ENCODE data around the gene ICA1. TPM values are rescaled to one million over a fixed set of nuclear protein-coding genes. Genes with fewer than 3 reads are reported as not detected.

ICA1 gene
- total RNA-seq, 1 donor from 2014 or later, result 37.1 TPM

DNA sequence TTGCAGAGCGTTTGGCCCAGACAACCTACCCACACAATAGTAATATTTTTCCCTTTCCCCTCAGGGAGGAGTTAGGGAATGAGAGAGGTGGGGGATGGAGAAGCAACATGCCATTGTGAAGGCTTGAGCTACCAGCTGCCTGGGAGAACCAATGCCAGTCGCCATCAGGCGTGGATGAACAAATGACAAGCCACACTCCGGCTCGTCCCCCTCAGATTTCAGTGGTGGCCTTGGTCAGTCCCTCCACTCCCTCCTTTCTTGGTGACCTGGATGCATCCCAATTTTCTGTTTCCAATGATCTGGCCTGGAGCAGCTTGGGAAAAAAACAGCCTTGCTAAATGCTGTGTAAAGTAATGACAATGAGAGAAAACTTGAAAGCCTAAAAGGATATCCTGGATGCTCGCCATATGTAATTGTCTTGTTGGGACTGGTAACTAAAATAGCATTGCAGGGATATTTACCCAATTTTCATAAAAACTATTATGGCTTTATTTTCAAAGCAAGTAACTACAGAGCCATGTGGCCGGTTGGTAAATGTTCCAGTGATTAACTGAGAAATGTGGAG, 110.7 kb downstream of the ICA1 start:
- intact Hi-C loops (cut with DNase I), result no loop called here
- no peak for ATAC-seq (ENCODE audit: poor library complexity)
- no peak for DNase-seq

DNA sequence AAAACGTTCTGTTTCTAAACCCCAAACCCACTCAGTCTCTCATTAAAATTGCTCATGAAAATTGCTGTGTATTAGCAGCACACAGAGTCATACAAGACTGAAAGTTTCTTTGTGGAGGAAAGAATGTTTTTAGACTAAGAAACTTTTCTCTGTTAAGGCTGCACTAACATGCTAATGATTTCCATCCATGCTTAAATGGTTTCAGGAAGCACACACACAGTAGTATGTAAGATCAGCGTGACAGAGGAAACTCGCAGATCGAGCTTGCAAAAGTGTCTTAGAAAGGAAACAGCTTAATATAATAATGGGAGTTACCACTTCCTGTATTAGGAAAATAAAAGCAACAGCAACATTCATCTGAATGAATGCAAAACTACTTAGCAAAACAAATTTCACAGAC, 112.7 kb downstream of the ICA1 start:
- DNase-seq (no peak), ATAC-seq (ENCODE audit: poor library complexity) (no peak)
- intact Hi-C loops (cut with DNase I), result no loop called here

DNA sequence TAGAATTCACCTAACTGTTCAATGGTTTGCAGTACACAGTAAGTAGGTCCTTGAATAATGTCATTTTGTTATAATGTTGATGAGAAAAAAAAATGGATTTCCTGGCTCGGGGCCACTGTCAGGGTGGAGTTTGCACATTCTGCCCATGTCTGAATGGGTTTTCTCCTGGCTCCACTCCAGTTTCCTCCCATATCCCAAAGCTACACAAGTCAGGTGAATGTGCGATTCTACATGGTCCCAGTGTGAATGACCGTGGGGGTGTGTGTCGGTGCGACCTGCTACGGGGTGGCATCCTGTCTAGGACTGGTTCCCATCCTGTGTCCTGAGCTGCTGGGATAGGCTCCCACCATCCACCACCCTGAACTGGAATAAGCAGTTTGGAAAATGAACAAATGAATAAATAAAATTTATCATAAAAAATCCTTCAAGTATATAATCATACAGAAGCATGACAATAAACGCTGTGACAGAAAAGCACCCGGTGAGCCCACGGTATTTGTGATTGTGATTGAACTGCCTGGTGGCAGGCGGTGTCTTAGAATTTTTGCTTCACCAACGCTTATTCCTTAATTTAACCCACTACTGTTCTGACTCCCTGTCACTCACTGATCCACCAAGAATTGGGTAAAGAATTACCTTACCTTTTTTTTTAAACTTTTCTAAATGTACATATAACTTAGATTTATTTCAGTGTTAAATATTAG, 114.1 kb downstream of the ICA1 start:
- no peak for DNase-seq
- intact Hi-C loops (cut with DNase I), result no loop called here
- ATAC-seq (ENCODE audit: poor library complexity), result peak; percentile 13

DNA sequence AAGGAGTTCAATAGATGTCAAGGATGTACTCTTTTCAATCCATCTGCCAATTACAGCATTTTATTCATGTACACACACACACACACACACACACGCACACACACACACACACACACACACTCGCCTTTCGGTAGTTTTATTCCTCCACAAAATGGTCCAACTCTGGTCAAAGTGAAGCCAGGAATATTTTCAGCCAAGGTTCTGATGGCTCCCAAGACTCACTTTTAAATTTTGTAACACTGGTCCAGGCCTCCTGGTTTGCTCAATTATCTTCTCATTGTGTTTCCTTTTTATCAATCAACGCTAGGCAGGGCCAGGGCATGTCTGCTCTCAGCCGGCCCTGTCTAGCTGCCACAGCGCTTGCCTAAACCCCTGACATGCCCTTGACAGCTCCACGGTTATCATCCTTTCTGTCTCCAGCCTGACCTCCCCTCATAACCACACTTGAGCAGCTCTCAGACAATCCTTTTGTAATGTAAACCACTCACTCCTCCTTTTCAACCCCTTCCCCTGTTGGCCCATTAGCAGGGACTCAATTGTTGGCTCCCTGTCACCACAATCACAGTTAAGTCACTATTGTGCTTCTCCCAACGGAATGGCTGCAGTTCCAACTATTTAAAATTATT, 115.1 kb downstream of the ICA1 start:
- intact Hi-C loops (cut with DNase I), result no loop called here
- ATAC-seq (ENCODE audit: poor library complexity) (peak; percentile 89), DNase-seq (peak; percentile 48)

DNA sequence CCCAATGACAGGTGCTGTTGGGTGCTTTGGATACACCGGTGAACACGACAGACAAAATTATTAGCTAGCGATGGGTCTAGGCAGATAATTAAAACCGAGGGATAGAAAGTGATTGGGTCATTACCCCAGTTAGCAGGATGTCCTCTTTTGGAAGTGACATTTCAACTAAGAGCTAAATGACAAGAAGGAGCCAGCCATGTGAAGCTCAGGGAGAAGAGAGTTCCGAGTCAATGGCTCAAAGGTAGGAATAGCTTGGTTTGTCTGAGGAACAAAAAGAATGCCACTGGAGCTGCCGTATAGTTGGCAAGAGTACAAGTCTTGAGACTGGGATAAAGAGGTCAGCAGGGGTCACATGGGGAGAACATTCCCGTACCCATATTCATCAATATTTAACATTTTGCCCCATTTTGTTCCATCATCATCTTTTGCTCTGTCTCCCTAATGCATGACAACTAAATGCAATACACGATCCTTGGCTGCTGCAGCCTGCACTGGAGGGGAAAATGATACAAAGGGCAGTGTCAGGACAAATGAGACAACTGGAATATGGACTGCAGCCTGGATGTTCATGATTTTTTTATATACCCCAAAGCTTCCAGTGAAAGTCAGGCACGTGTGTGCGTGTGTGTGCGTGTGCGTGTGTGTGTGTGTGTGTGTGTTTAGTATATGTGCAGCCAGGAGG, 115.7 kb downstream of the ICA1 start:
- DNase-seq, result no peak
- ATAC-seq (ENCODE audit: poor library complexity), result peak; percentile 12

DNA sequence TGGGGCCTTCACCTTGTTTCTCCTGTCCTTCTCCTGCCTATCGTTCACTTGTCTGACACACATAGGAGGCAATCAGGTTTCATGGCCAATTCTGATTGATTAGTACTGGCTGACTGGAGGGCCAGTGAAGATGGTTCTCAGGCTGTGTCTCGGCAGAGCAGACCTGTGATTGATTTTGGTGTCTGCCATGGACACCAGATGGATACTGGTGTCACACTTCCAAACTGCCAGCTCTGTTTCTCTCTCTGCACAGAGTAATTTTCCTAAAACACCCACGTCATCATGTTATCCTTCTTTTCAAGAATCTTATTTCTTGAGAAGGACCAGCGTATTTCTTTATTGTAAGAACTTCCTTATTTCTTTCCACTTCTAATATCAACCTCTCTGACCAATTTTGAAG, 117.1 kb downstream of the ICA1 start:
- no peak for ATAC-seq (ENCODE audit: poor library complexity)
- intact Hi-C loops (cut with DNase I), result no loop called here

More for the DNA sequence above, 115.7 kb downstream of the ICA1 start:
- intact Hi-C loops (cut with DNase I), result no loop called here

DNA sequence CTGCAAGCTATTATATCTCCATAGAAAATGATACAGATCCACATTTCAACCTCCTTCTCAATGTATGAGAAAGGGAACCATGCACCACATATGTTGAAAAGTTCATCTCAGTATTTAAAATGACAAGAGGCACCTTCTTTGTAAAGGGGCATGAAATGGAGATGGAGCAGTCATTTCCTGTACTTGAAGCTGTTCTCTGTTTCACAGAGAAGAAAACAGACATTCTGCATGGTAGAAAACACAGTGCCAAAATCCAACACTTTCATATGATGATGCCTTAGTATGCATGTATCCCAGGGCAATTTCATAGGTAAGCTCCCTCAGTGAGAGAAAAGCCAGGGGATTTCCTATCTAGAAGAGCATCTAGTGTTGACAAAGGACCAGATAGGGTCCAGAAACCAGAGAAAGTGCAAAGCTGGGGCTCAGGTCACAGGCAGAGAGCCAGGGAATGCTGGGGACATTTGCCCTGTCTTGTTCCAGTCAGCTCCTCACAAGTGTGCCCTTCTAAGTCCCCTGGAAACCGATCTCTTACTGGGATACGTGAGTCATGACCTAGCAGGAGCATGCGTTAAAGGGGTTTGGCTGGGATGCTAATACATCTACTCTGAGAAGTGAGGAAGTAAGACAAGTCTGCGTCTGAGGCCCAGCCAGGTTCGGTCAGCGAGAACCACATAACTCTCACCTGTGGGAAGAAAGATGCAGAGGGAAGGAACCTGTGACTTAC, 118.7 kb downstream of the ICA1 start:
- DNase-seq, result no peak
- ATAC-seq (ENCODE audit: poor library complexity), result no peak
- intact Hi-C loops (cut with DNase I), result no loop called here

More for the DNA sequence above, 117.1 kb downstream of the ICA1 start:
- DNase-seq, result no peak

DNA sequence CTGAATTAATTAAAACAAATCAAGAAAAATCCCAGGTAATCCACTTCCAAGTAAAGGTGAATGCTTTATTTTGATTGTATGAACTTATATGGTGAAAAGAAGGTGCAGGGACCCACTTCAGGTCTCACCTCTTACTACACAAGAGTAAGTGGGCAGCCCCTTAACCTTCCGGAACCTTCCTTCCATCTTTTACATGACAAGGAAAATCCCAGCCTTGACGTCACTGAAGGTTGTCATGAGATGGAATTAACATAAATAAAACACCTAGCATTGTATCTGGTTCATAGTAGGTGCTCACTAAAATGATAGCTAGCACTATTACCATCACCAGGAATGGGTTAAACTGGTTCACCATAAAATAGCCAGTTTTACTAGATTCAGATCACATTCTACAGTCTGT, 119.5 kb downstream of the ICA1 start:
- DNase-seq (no peak), ATAC-seq (ENCODE audit: poor library complexity) (no peak)
- intact Hi-C loops (cut with DNase I), result no loop called here

DNA sequence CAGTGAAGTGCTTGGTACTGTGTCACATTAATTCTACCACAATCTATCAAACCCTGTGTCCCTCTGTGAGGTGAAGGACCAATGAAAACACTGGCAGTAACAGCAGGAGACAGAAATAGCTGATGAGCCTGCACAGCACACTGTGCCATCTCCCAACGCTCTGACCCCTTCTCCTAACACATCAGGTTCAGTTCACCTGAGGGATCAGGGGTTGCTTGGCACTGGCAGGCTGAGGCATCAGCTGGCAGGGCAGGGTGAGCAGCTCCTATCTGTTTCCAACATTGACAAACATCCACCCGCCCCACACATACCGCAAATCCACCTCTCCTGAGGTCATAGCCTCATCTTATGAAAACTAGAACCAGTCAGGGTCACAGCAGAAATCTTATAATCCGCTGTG, 120.9 kb downstream of the ICA1 start:
- DNase-seq, result no peak
- intact Hi-C loops (cut with DNase I), result no loop called here
- no peak for ATAC-seq (ENCODE audit: poor library complexity)

DNA sequence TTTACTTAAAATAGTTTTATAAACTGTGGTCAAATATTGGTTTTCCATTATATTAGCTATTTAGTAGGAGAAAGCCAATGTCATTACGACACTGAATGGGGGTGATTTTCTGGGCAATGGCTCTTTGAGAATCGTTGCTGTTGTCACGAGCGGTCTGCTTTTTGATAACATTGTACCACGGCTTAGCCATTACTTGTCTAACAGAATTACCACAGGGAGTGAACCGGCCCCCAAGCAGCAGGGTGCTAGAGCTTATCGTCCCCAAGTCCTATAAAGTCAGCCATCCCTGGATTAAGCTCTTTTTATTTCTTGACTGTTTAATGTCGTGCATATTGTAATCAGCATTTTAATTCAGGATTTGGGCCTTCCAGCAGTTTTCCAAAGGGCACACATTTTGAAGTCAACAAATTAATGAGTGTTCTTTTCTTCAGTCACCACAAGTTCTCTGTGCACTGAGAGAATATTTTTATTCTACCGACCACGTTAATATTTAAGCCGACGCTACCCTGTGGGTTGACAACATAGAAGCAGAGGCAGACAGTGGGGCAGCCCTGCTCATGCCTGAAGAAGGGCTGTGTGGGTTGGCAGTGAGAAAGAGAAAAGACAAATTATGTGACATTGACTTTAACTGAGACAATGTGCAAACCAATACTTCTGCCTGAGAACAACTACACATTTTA, 125.8 kb downstream of the ICA1 start:
- DNase-seq (no peak), ATAC-seq (ENCODE audit: poor library complexity) (no peak)
- intact Hi-C loops (cut with DNase I), result no loop called here

DNA sequence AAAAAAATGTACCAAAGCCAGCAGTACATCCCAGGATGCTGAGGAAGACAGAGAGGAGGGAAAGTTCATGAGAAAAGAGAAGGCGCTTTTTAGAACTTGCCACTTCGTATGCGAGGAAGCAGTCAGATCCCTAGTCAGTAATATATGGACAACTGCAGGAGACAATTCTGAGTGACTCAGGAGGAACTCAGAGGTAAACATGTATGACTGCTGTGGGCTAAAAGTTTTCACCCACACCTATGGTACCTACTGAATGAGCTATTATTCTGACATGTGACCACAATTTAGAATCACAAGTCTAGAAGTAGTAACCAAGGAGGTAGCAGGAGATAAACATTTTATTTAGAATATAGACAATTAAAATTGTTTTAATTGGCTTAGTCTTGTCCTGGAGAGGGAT, 126.5 kb downstream of the ICA1 start:
- intact Hi-C loops (cut with DNase I), result no loop called here
- DNase-seq (no peak), ATAC-seq (ENCODE audit: poor library complexity) (no peak)

DNA sequence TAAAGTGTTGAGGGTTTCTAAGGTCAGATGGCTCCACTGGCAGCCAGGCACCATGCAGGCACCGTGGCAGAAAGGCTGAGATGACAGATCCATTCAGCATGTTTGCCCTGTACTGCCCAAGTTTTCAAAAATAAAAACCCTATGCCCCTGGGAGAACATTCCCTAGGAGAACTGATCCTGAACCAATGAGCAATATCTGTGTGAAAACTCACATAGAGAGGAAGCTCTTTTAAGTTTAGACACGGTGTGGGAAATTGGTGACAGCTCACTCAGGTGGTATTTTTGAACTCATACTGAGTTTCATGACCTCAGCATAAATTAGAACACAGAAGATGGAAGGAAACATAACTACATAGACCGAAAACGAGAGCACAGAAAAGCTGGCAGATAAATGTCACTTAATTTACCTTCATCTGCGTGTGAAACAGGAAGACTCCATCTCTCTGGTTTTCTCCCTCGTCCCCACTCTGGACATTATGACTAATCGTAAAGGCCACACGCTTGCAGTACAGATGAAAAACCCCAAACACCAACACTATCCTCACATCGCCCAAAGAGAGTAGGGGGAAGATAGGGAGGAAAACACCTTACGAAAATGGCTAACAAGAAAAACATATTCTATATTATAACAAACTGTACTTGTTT, 127.8 kb downstream of the ICA1 start:
- intact Hi-C loops (cut with DNase I), result no loop called here
- no peak for ATAC-seq (ENCODE audit: poor library complexity)

DNA sequence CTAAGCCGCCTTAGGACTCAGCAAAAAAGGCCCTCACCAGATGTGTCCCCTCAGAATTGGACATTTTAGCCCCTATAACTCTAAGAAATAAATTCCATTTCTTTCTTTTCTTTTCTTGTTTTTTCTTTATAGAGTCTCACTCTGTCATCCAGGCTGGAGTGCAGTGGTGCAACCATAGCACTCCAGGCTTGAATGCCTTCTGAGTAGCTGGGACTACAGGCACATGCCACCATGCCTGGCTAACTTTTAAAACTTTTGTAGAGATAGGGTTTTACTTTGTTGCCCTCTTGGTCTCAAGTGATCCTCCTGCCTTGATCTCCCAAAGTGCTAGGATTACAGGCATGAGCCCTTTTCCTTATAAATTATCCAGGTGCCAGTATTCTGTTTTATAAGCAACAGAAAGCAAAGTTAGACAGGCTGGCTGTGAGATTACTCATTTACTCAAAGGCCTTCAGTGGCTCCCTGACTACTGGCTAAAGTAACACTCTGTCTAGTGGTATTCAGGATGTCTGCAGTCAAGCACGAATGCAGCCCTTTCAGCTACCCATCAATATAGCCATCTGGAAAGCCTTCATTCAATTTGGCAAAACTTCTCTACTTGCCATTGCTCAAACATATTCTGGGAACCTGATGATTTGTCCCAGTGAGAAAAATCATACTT, 128.6 kb downstream of the ICA1 start:
- no peak for DNase-seq
- intact Hi-C loops (cut with DNase I), result no loop called here
- no peak for ATAC-seq (ENCODE audit: poor library complexity)

More for the DNA sequence above, 127.8 kb downstream of the ICA1 start:
- no peak for DNase-seq

DNA sequence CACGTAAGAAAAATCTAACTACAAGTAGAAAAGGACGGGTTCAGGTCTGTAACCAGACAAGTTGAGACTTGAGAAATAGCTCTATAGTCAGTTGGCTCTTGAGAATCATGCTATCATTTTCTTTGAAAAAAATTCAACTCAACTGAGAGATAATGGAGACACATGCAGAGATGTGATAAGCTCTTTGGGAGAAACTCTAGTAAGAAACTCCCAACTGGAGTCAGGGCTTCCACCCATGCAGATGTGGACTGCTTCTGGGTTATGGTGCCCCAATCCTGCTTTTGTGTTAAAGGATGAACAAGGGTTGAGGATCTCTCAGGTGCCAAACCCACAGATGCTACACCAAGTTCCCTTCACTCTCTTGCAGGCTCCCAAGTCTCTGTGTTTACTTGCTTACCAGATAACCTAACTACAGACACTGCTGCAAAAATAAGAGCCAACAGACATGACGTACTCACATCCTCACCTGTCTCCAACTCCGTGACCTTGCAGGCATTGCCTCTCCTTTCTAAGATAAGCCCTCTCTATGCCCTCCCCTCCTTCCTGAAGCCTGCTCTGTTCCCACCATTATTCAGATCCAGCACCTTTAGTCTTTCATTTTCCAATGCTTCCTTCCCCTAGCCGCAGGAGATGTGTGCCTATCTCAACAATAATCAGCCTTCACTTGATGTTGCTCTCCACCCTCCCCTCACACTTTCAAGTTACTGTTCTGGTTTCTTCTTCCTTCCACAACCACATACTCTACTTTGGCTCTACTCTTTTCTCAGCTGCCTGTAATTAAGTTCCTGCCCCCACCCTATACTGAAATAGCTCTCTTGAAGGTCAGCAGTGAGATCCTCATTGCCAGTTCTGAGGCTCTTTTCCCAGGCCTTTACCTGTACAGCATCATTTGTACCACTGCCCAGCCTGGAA, 130.0 kb downstream of the ICA1 start:
- intact Hi-C loops (cut with DNase I), result no loop called here
- ATAC-seq (ENCODE audit: poor library complexity) (no peak), DNase-seq (no peak)

DNA sequence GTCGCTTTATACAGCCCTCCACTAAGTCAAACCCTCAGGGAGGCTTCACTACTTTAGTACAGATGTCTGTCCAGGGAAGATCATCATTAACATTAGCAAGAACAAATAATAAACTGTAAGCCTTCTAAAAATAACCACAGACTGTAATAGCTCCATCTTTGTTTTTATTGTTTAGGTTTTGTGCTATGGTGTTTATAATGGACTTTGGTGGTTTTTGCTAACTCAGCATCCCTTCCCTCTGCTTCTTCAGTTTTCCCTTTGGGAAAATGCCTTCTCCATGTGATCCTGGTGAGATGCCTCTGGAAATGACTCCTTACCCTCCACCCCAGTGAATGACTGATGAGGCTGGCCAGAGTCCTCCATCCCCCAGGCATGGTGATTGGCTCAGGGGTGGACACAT, 131.3 kb downstream of the ICA1 start:
- intact Hi-C loops (cut with DNase I), result no loop called here
- DNase-seq (no peak), ATAC-seq (ENCODE audit: poor library complexity) (no peak)

DNA sequence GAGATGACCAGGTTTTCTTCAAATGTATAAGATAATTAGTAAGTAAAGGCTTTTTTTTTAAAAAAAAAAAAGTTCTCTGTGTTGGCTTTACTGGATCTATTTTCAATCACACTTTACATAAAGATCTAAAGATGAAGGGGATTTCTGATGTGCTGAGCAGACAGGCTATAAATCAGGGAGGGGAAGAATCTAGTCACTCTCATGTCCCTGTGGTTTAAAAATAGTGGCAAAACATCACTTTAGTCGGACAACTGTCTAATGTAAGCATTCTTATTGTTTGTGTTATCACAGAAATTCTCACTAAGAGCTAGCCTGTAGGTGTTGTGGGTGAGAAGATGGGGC, 132.7 kb downstream of the ICA1 start:
- ATAC-seq (ENCODE audit: poor library complexity) (no peak), DNase-seq (no peak)
- intact Hi-C loops (cut with DNase I), result no loop called here
